ENCODE measurements around the gene OR8A1. TPM values are rescaled to one million over a fixed set of nuclear protein-coding genes. Genes with fewer than 3 reads are reported as not detected.

Gene OR8A1
- total and polyA plus RNA-seq, 4 donors, result not detected

- no peak overlapping the region for H3K27ac ChIP-seq (ENCODE audit: low read depth in 1 of 2, low read length in 2 of 2)
- no peak for DNase-seq (ENCODE audit: low spot score)
These were observed 22.8 kb downstream of the OR8A1 start for GRCh38 chr11:124592627-124593026.

DNA sequence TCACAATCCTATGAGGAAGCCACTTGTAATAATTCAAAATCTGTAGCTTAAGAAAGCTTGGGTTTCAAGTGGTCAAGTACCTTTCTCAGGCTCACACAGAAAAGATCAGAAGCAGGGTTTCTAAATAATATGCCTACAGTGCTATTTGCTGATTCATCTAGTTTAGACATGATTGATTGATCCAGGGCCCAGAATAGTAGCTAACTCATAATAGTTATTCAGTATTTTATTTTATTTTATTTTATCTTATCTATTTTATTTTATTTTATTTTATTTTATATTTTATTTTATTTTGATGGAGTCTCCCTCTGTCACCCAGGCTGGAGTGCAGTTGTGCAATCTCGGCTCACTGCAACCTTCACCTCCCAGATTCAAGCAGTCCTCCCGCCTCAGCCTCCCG lies 25.5 kb downstream of the OR8A1 start:
- Histone ChIP-seq H3K9me3 (ENCODE audit: control insufficient read depth in 4 of 4, low read length in 3 of 4) (no peaks in the 10 kb centered on the region), H3K4me1 (ENCODE audit: control insufficient read depth in 4 of 4, insufficient read depth in 4 of 4, low read length in 3 of 4) (no peaks in the 10 kb centered on the region), H3K27me3 (ENCODE audit: control insufficient read depth in 4 of 4, insufficient read depth in 4 of 4, low read length in 3 of 4) (peaks cover 0 to 7% (median 0%) of the 10 kb centered on the region in 4 donors), H3K36me3 (ENCODE audit: control insufficient read depth in 4 of 4, insufficient read depth in 3 of 4, low read depth in 1 of 4, low read length in 3 of 4) (no peaks in the 10 kb centered on the region), H3K9ac (ENCODE audit: low read depth in 1 of 2, low read length in 2 of 2) (no peak overlapping the region), H3K27ac (ENCODE audit: low read depth in 1 of 2, low read length in 2 of 2) (no peak overlapping the region), H3K4me3 (ENCODE audit: low read depth in 1 of 3, low read length in 3 of 3) (no peak overlapping the region)
- no peak for DNase-seq (ENCODE audit: low spot score)
- TF ChIP-seq, protein P1, sequence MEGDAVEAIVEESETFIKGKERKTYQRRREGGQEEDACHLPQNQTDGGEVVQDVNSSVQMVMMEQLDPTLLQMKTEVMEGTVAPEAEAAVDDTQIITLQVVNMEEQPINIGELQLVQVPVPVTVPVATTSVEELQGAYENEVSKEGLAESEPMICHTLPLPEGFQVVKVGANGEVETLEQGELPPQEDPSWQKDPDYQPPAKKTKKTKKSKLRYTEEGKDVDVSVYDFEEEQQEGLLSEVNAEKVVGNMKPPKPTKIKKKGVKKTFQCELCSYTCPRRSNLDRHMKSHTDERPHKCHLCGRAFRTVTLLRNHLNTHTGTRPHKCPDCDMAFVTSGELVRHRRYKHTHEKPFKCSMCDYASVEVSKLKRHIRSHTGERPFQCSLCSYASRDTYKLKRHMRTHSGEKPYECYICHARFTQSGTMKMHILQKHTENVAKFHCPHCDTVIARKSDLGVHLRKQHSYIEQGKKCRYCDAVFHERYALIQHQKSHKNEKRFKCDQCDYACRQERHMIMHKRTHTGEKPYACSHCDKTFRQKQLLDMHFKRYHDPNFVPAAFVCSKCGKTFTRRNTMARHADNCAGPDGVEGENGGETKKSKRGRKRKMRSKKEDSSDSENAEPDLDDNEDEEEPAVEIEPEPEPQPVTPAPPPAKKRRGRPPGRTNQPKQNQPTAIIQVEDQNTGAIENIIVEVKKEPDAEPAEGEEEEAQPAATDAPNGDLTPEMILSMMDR (IDR thresholded peaks at IDR 0.05; ENCODE audit: low read depth, low read length, missing input control), result no peak
- no peak for TF ChIP-seq HNF4A (conservative IDR thresholded peaks at IDR 0.05)
- no peak for TF ChIP-seq RXRA (IDR thresholded peaks at IDR 0.05)
- no peak for TF ChIP-seq YY1 (IDR thresholded peaks at IDR 0.05)
- no peak for TF ChIP-seq HNF4G (IDR thresholded peaks at IDR 0.05)
- no peak for TF ChIP-seq FOXA2 (IDR thresholded peaks at IDR 0.05)
- TF ChIP-seq, protein P2, sequence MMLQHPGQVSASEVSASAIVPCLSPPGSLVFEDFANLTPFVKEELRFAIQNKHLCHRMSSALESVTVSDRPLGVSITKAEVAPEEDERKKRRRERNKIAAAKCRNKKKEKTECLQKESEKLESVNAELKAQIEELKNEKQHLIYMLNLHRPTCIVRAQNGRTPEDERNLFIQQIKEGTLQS (IDR thresholded peaks at IDR 0.05), result no peak
- no peak for TF ChIP-seq RAD21 (IDR thresholded peaks at IDR 0.05)
- TF ChIP-seq JUND (IDR thresholded peaks at IDR 0.05), result no peak
- no peak for TF ChIP-seq GABPA (IDR thresholded peaks at IDR 0.05 in 1 of 2, conservative IDR thresholded peaks at IDR 0.05 in 1 of 2)
- no peak for TF ChIP-seq NR2F2 (IDR thresholded peaks at IDR 0.05)
- 94% methylated on average over 3 of the region's 3 CpGs for WGBS

More at GRCh38 chr11:124592627-124593026, 22.8 kb downstream of the OR8A1 start:
- no peaks in the 10 kb centered on the region for H3K36me3 ChIP-seq (ENCODE audit: control insufficient read depth in 4 of 4, insufficient read depth in 3 of 4, low read depth in 1 of 4, low read length in 3 of 4)
- H3K9me3 ChIP-seq (ENCODE audit: control insufficient read depth in 4 of 4, low read length in 3 of 4), result no peaks in the 10 kb centered on the region
- H3K27me3 ChIP-seq (ENCODE audit: control insufficient read depth in 4 of 4, insufficient read depth in 4 of 4, low read length in 3 of 4), result peaks cover 0 to 7% (median 1%) of the 10 kb centered on the region in 4 donors
- no peaks in the 10 kb centered on the region for H3K4me1 ChIP-seq (ENCODE audit: control insufficient read depth in 4 of 4, insufficient read depth in 4 of 4, low read length in 3 of 4)
- H3K9ac ChIP-seq (ENCODE audit: low read depth in 1 of 2, low read length in 2 of 2), result no peak overlapping the region
- TF ChIP-seq, protein P1 (IDR thresholded peaks at IDR 0.05; ENCODE audit: low read depth, low read length, missing input control), result no peak
- H3K4me3 ChIP-seq (ENCODE audit: low read depth in 1 of 3, low read length in 3 of 3), result no peak overlapping the region
- WGBS, result 77% methylated on average over 6 of the region's 6 CpGs

GRCh38 chr11:124597626-124598025 lies 27.8 kb downstream of the OR8A1 start:
- Histone ChIP-seq H3K4me1 (ENCODE audit: control insufficient read depth in 4 of 4, insufficient read depth in 4 of 4, low read length in 3 of 4) (no peaks in the 10 kb centered on the region), H3K27me3 (ENCODE audit: control insufficient read depth in 4 of 4, insufficient read depth in 4 of 4, low read length in 3 of 4) (peaks cover 0 to 7% (median 0%) of the 10 kb centered on the region in 4 donors), H3K27ac (ENCODE audit: low read depth in 1 of 2, low read length in 2 of 2) (no peak overlapping the region), H3K9ac (ENCODE audit: low read depth in 1 of 2, low read length in 2 of 2) (no peak overlapping the region), H3K9me3 (ENCODE audit: control insufficient read depth in 4 of 4, low read length in 3 of 4) (no peaks in the 10 kb centered on the region), H3K4me3 (ENCODE audit: low read depth in 1 of 3, low read length in 3 of 3) (no peak overlapping the region), H3K36me3 (ENCODE audit: control insufficient read depth in 4 of 4, insufficient read depth in 3 of 4, low read depth in 1 of 4, low read length in 3 of 4) (no peaks in the 10 kb centered on the region)
- no peak for DNase-seq (ENCODE audit: low spot score)
- no peak for TF ChIP-seq GABPA (IDR thresholded peaks at IDR 0.05 in 1 of 2, conservative IDR thresholded peaks at IDR 0.05 in 1 of 2)
- TF ChIP-seq RXRA (IDR thresholded peaks at IDR 0.05), result no peak
- no peak for TF ChIP-seq FOXA1 (IDR thresholded peaks at IDR 0.05)
- TF ChIP-seq HNF4G (IDR thresholded peaks at IDR 0.05), result no peak
- no peak for TF ChIP-seq TAF1 (conservative IDR thresholded peaks at IDR 0.05)
- TF ChIP-seq, protein P2 (IDR thresholded peaks at IDR 0.05), result no peak
- TF ChIP-seq FOXA2 (IDR thresholded peaks at IDR 0.05), result no peak
- no peak for TF ChIP-seq EGR1 (IDR thresholded peaks at IDR 0.05; ENCODE audit: low read depth in 2 of 2)
- TF ChIP-seq MAX (IDR thresholded peaks at IDR 0.05), result no peak
- no peak for TF ChIP-seq RAD21 (IDR thresholded peaks at IDR 0.05)
- no peak for TF ChIP-seq JUND (IDR thresholded peaks at IDR 0.05)
- TF ChIP-seq SP1 (IDR thresholded peaks at IDR 0.05), result no peak
- TF ChIP-seq, protein P1 (IDR thresholded peaks at IDR 0.05; ENCODE audit: low read depth, low read length, missing input control), result no peak
- no peak for TF ChIP-seq ZBTB33 (IDR thresholded peaks at IDR 0.05)
- TF ChIP-seq HNF4A (conservative IDR thresholded peaks at IDR 0.05), result no peak
- TF ChIP-seq YY1 (IDR thresholded peaks at IDR 0.05), result no peak
